Lower leg skin (tissue), 4 donors: ENCODE data around the gene TVP23A. TPM values are rescaled to one million over a fixed set of nuclear protein-coding genes. Genes with fewer than 3 reads are reported as not detected.
"Not testable (repeated sequence)": the region's sequence is repeated elsewhere in the genome, so short reads cannot be mapped to it uniquely, and the experiment has no call there.

Experiments used
- DNase-seq, 2 donors: peaks; one replicate each; pipeline ENCODE4 v3.0.0-alpha.2; 2019; ENCODE audit warnings: low spot score in 2 of 2
- H3K4me3 ChIP-seq: fragments of 200-600 bp; sonication (generic); 2 replicates; pipeline ENCODE4 v1.5.1; 2017; ENCODE audit warnings: mild to moderate bottlenecking, low read depth; ENCODE audit not compliant: poor library complexity, severe bottlenecking
- CTCF ChIP-seq, 3 donors: fragments of 450-650 bp; IDR thresholded peaks; one replicate each; pipeline ENCODE4 v1.5.1; 2016; ENCODE audit warnings: antibody characterized with exemption in 3 of 3, mild to moderate bottlenecking in 3 of 3, moderate library complexity in 2 of 3
- POLR2A ChIP-seq, 2 donors: fragments of 450-650 bp; IDR thresholded peaks; one replicate each; pipeline ENCODE4 v1.6.1; 2016 to 2017; ENCODE audit warnings: antibody characterized with exemption in 2 of 2, mild to moderate bottlenecking in 1 of 2, moderate library complexity in 1 of 2
- WGBS, 2 donors: methylation state at CpG; one replicate each; pipeline ENCODE4 v1.1.5; 2018; 5-methylcytosine and 5-hydroxymethylcytosine counted together
- intact Hi-C: fragments of 100-400 bp; cut with DNase I; formaldehyde crosslinking; loops from one replicate; pipeline ENCODE4 v1.15.0; 2023; ENCODE audit warnings: low total_unique reads
- total RNA-seq, 4 donors: library from RNA; depleted of rRNA; stranded (reverse); fragments of >200 nt; gene quantifications; one replicate each; pipeline ENCODE4 v1.1.0, GENCODE V29; 2016

Gene TVP23A
- total RNA-seq, 4 donors from 2014 or later = 0.19 TPM; not detected in 2

- H3K4me3 ChIP-seq = no peak overlapping the region
- intact Hi-C loops = no loop called here
- no peak for TF ChIP-seq POLR2A (IDR thresholded peaks at IDR 0.05)
- no peak for TF ChIP-seq CTCF (IDR thresholded peaks at IDR 0.05)
- no peak for DNase-seq
- WGBS, 2 donors = 84 to 94% methylated on average over 4 of the region's 4 CpGs
These were observed 38.0 kb downstream of the TVP23A start for GRCh38 chr16:10780628-10781027.

DNA sequence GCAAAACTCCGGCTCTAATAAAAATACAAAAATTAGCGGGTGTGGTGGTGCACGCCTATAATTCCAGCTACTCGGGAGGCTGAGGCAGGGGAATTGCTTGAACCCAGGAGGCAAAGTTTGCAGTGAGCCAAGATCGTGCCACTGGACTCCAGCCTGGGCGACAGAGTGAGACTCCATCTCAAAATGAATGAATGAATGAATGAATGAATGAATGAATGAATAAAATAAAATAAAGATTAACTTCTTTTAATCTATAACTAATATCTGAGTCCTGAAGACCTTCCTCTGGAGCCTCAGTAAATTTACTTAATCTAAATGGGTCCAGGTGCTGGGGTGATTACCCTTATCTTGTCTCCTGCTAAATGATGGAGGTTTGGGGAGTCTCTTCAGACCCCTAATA, 38.7 kb downstream of the TVP23A start:
- H3K4me3 ChIP-seq, intact Hi-C loops, DNase-seq: not testable (repeated sequence)
- WGBS, 2 donors = 91 to 92% methylated on average over 6 of the region's 6 CpGs

DNA sequence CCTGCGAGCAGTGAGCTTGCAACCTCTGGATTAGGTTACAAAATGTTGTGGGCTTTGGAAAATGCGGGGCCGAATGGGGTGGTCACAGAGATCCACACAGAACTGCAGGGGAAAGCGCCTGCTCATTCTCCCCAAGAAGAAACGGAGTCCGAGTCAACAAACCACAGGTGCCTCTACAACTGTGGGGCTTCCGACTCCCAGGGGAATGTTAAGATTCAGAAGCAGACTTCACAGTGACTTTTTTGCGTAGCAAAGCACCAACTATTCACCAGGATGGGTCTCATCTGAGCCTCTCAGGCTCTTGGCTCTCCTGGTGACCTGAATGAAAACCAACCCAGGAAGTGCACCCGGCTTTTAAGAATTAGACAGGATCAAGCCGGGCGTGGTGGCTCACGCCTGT, 41.2 kb downstream of the TVP23A start:
- intact Hi-C loops = no loop called here
- no peak overlapping the region for H3K4me3 ChIP-seq
- 87 to 91% methylated on average over 12 of the region's 12 CpGs for WGBS, 2 donors
- no peak for TF ChIP-seq POLR2A (IDR thresholded peaks at IDR 0.05)
- TF ChIP-seq CTCF (IDR thresholded peaks at IDR 0.05) = no peak
- DNase-seq = no peak

- H3K4me3 ChIP-seq, intact Hi-C loops, DNase-seq: not testable (repeated sequence)
- 44 to 59% methylated on average over 6 of the region's 6 CpGs for WGBS, 2 donors
These were observed 41.7 kb downstream of the TVP23A start for GRCh38 chr16:10776923-10777322.

DNA sequence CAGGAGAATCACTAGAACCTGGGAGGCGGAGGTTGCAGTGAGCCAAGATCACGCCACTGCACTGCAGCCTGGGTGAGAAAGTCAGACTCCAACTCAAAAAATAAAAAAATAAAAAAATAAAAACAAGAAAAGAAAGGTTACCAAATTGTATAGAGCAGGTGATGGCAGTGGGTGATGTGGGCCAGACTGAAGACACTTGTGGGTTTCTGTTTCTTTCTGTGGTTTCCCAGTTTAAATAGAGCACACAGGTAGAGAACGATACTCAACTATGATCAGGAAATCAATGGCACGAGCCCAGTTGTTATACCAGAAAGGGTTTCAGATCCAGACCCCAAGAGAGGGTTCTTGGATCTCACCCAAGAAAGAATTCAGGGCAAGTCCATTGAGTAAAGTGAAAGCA, 42.3 kb downstream of the TVP23A start:
- DNase-seq = no peak
- no peak overlapping the region for H3K4me3 ChIP-seq
- TF ChIP-seq CTCF (IDR thresholded peaks at IDR 0.05) (no peak), POLR2A (IDR thresholded peaks at IDR 0.05) (no peak)
- intact Hi-C loops = no loop called here
- WGBS, 2 donors = 79 to 80% methylated on average over 4 of the region's 4 CpGs

GRCh38 chr16:10770907-10771306, 47.7 kb downstream of the TVP23A start:
- no peak overlapping the region for H3K4me3 ChIP-seq
- TF ChIP-seq CTCF (IDR thresholded peaks at IDR 0.05) = no peak
- TF ChIP-seq POLR2A (IDR thresholded peaks at IDR 0.05) = no peak
- no peak for DNase-seq
- WGBS, 2 donors = 76 to 97% methylated on average over 1 of the region's 1 CpG
- intact Hi-C loops = no loop called here

DNA sequence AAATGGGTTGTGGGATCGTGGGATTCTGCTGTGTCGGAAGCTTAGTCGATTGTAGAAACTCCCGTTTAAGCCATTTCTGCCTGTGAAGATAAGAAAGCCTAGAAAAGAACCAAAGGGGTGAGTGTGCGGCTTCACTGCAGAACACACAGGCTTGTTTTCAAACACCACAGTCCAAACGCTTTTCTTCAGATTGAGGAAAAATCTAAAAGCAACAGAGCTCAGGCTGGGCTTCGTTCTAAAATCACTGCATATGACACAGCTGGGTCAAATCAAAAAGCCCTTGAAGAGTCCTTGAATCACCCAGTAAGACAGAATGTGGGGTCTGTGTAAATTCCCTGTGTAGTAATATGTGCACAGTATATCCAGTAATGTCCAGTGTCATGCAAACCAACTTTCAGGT, 49.2 kb downstream of the TVP23A start:
- intact Hi-C loops = no loop called here
- DNase-seq = no peak
- WGBS, 2 donors = 71 to 83% methylated on average over 7 of the region's 7 CpGs
- no peak overlapping the region for H3K4me3 ChIP-seq
- TF ChIP-seq POLR2A (IDR thresholded peaks at IDR 0.05) (no peak), CTCF (IDR thresholded peaks at IDR 0.05) (no peak)
